Cerebellar cortex (tissue), 1 donor: ENCODE data around the gene CASR.
A peak's percentile ranks its signal among the peaks of the same experiment; 100 is the strongest.

Experiments
- DNase-seq: peaks from one replicate; pipeline ENCODE4 v3.0.0-alpha.2; 2015; ENCODE audit warnings: low spot score

The CASR gene

DNA sequence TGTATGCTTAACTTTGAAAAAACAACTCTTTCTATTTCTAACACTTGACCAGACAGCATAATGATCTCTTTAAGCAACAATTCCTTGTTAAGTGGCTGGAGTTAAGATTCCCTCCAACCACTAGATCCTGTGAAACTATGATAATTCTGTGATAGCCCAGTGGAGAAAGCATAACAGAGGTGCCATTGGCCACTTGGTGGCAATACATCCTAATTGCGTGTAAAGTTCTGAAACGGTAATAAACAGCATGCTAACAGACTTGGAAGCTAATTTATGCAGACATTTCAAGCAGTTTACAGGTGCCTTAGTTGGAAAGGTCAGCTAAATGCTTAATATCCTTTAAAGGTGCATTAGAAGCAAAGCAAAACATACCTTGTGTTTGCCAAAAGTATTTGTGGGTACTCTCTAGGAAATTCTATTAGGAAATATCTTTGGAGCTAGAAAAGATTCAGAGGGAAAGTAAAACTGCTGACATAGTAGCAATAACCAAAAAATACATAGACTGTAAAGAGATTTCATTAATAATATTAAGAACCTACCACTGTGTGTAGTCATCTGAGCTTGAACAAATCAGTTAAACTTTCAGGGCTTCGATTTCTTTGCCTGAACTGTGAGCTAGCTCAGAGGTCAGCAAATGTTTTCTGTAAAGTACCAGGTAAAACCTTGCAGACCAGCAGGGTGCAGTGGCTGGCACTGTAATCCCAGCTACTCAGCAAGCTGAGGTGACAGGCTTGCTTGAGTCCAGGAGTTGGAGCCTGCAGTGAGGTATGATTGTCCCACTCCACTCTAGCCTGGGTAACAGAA lies 122.6 kb downstream of the CASR start:
- peak; percentile 5 for DNase-seq

DNA sequence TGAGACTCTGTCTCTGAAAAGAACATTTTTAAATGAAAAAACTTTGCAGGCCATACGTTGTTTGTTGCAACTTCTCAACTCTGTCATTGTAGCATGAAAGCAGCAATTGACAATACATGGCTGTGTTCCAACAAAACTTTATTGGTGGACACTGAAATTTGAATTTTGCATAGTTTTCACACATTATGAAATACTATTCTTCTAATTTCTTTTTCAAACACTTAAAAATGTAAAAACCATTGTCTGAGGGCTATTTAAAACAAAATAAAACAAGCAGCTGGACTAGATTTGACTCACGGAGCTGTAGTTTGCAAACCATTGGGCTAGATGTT lies 123.1 kb downstream of the CASR start:
- no peak for DNase-seq

DNA sequence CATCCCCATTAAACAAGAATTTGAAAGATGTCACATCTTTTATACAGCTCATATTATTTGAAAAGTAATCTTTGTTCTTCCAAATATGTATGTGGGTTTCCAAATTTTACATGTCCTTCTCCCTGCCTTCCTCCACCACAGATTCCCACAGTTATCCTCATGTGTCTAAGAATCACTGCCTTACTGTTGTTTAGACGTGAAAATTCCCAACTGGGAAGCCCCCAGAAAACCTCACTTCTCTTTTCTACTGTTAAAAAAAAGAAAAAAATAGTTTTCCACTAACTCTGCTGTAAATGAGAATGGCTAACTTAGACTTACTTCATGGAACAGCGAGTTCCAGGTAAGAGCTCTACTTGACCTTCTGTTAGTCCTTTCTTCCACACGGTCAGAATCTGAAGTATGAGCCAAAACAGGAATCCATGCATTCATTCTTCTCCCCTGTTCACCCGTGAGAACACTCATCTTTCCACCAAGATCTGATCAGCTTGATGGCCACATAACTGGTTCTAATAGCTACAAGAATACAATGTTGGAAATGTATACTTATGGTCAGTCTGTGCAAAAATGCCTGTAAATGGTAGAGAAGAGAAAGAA lies 123.7 kb downstream of the CASR start:
- no peak for DNase-seq

DNA sequence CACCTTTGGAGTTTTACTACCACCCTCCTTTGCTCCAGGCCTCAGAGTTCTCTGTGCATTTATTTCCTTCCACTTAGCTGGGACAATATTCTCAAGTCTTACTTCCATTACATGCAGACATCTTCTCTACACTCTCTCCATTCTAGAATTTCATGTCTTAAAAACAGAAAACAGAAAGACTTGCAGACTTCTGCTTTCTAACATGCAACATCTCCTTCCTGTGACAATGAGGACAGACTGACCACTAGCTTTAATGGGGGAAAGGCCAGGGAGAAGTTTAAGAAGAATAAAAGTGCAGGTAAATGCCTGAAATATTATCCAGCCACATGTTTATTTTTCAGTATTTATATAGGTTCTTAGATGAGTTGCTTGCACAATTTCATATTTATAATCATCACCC lies 124.5 kb downstream of the CASR start:
- no peak for DNase-seq

DNA sequence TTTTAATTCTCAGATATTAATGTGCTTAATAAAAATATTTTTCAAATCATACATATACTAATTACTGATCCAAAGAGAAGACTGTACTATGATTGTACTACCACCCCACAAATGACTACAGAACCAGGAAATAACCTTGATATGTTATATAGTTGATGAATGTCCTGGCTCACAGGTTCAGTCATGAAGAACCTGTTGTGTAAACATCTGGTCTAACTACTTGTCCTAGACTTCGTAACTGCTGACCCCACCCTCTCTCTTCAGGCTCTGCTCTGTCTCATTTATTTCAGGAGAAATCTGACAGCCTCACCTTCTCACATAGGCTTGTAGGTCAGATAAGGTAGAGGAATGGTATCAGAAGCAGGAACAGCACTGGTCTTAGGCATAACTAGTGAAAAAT lies 126.9 kb downstream of the CASR start:
- DNase-seq = no peak

DNA sequence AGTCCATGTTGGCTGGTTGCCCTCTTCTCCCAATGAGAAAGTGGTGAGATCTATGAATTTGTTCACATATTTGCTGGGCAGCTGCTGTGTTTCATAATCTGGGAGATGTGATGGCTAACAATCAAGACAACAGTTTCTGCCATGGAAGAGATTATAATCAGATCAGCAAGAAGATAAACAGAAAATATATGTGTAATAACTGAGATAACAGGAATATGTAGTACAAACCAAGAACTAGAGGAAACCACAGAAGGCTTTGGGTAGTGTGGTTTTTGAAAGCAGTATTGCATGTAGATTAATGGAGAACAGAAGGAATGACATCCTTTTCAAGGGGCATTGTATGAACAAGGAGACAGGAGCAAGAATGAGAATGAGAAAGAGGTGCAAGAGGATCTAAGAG lies 129.4 kb downstream of the CASR start:
- no peak for DNase-seq

DNA sequence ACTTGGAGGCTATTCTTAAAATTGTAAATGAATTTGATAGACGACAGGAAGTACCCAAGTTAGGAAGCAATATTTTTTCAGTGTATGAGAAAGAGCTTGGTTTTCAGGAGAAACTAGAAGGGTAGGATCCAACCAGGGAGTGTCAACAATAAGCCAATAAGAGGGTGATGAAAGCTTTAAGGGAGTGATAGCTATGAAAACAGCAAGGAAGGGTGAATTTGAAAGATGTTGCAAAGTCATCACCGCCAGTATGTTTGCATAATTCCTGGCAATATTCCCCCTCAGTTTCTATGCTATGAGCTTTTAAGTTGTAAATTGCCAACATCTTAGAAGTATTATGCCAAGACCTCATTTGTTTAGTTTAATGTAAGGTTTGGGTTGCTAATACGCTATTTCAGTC lies 129.8 kb downstream of the CASR start:
- DNase-seq = no peak

DNA sequence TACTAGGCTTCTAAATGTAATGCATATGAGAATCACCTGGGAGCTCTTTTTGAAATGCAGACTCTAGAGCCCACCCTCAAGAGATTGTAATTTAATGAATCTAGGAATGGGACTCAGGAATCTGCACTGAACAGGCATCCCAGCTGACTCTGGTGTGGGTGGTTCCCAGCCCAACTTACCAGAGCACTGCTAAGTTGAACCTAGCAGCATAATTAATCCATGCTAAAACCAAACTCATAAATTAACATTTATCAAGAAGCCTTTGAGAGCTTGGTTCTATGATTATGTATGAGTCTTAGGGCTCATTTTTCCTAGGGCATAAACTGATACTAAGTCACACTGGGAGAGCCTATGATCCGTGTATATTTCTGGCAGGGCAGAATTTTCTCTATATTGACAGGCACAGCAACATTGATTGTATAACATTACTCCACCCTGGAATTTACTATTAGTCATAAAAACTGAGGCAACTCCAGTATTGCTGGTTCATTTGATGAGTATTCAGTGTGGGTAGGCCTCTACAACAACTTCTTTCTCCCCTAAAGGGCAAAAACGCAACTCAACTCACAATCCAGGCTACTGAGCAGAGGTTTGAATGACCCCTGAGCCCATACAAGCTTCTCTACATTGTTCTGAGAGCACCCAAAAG lies 130.9 kb downstream of the CASR start:
- DNase-seq = no peak

DNA sequence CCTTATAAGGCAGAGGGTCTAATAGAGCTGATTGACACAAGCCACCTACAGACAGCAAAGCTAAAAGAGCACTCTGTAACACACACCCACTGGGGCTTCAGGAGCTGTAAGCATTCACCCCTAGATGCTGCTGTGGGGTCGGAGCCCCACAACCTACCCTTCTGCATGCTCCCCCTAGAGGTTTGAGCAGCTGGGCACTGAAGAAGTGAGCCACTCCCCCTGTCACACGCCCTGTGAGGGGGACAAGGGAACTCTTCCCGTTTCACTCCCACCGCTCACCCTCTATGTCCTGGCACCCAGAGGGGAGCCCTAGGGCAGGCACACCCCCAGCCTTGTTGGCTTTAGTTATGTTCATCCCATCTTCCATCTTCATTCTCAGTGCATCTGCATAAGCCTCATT lies 132.2 kb downstream of the CASR start:
- no peak for DNase-seq

DNA sequence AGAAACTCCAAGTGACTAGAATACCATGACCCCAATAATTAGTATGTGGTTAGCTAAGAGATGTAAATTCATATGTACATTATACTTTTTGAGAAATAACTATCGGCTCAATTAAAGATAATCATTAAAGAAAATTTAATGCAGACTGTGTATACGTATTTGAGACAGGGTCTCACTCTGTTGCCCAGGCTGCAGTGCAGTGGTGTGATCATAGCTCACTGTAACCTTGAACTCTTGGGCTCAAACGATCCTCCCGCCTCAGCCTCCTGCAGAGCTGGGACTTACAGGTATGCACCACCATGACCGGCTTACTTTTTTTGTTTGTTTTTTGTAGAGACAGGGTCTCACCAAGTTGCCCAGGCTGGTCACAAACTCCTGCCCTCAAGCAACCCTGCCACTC lies 132.9 kb downstream of the CASR start:
- no peak for DNase-seq

DNA sequence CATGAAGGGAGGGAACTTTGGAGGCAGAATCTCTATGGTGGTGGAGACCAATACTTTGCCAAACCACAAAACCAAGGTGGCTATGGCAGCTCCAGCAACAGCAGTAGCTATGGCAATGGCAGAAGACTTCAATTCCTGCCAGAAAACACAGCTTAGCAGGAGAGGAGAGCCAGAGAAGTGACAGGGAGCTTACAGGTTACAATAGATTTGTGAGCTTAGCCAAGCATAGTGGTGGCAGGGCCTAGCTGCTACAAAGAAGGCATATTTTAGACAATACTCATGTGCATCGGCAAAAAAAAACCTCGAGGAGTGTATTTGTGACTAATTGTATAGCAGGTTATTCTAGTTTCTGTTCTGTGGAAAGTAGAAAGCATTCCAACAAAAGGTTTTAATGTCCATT lies 135.2 kb downstream of the CASR start:
- DNase-seq = no peak

DNA sequence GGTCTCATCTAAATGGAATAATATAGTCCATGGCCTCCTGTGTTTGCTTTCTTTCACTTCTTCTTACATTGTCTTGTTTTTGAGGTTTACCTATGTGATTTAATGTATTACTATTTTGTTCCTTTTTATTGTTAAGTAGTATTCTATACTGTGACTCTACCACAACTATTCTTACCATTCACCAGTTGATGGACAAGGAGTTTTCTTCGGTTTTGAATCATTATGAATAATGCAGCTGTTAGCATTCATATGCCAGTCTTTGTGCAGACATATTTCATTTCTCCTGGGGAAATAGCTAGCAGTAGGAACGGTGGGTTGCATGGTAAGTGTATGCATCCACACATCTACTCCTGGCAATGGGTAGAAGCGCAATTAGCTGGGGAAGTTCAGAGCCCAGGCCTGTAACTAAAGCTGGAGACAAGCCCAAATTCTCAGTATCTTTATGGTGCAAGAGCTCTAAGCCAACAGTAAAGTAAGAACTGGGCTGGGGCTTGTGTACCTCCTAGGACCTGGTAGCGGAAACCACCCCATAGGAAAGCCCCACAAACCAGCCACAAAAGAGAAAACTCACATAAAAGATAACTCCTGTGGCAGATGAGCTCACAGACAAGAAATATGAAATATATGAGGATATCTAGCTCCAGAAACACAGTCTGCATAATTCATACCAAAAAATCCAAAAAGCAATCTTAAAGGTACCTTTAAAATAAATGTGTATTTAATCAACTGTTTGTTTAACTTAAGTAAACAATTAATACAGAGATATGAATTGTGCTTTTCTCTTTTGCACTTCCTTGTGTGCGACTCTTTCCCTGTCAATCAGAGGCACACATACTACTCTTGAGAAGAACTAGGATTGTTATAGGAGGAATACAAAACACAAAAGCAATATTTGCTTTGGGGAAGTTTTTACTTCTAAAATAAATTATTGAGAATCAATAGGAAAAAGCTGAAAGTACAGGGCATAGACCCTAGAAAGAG lies 138.9 kb downstream of the CASR start:
- no peak for DNase-seq

DNA sequence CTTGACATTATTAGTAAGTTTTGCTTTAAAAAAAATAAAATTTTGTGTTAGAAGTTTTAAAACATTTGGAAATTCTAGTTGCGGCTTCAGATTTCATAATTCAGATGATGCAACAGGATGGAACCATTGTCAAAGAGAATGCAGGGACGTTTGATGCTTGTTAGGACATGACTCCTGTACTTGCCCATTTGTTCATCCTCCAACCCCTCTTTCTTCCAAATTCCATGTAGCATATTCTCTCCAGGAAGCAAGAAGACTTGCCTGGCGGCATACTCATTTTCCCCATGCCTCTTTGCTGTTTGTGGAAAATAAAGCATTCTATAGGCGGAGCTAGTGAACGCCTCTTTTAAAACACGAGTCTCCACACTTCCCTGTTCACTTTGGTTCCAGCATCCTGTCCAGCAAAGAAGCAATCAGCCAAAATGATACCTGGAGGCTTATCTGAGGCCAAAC lies 141.4 kb downstream of the CASR start, which contains the start of gene CSTA:
Gene CSTA (plus strand): TSS at position 378 of the 453 bp plus-strand sequence. CDS start 45 bp downstream, at position 423.
- DNase-seq = no peak

DNA sequence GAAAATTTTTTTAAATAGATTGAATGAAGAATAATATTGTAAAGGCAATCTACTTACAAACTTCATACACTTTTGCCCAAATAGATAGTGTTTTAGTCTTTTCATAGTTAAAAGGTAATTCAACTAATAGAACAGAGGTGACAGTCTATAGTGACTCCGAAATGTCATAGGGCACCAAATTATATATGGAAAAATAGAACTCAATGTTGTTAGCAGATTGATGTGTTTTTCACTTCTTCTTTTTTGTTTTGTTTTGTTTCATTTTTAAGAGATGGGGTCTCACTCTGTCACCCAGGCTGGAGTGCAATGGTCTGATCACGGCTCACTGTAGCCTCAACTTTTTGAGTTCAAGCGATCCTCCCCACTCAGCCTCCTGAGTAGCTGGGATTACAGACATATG lies 142.3 kb downstream of the CASR start:
- DNase-seq = no peak

DNA sequence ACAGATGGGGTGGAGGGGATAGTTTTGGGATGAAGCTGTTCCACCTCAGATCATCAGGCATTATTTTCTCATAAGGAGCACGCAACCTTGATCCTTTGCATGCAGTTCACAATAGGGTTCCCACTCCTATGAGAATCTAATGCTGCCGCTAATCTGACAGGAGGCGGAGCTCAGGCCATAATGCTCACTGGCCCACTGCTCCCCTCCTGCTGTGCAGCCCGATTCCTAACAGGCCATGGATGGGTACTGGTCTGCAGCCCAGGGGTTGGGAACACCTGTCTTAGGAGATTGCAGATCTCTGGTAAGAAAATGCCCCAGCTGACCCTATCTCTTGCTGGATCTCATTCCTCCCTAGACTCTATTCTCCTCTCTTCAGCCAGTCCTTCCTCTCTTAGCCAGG lies 148.4 kb downstream of the CASR start:
- DNase-seq = no peak

DNA sequence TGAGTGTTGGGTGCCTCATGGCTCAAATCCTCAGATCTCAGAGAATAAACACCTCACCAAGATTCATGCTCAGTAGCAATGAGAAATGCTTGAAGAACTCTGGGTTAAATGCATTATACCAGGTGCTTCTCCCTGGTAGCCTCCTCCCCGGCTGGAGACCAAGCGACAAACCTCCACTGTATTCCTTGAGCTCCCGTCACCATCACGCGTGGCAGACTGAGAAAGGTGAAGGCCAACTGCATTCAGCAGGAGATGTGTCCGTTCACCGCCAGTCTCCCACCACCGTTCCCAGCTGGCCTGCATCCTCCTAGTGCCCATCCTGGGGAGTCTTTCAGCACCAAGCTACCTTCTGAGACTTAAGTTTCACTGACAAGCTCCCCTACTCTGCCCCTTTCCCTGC lies 149.1 kb downstream of the CASR start:
- no peak for DNase-seq
